HG02759 (cell line): ENCODE measurements around the gene RBM6.
"Not testable (repeated sequence)": the region's sequence is repeated elsewhere in the genome, so short reads cannot be mapped to it uniquely, and the experiment has no call there.

Experiments used
- ATAC-seq: cut with Tn5 transposase; IDR thresholded peaks from one replicate; pipeline ENCODE4 v1.9.1; 2021; ENCODE audit warnings: mild to moderate bottlenecking, moderate library complexity; ENCODE audit not compliant: unreplicated experiment

RBM6 gene, protein sequence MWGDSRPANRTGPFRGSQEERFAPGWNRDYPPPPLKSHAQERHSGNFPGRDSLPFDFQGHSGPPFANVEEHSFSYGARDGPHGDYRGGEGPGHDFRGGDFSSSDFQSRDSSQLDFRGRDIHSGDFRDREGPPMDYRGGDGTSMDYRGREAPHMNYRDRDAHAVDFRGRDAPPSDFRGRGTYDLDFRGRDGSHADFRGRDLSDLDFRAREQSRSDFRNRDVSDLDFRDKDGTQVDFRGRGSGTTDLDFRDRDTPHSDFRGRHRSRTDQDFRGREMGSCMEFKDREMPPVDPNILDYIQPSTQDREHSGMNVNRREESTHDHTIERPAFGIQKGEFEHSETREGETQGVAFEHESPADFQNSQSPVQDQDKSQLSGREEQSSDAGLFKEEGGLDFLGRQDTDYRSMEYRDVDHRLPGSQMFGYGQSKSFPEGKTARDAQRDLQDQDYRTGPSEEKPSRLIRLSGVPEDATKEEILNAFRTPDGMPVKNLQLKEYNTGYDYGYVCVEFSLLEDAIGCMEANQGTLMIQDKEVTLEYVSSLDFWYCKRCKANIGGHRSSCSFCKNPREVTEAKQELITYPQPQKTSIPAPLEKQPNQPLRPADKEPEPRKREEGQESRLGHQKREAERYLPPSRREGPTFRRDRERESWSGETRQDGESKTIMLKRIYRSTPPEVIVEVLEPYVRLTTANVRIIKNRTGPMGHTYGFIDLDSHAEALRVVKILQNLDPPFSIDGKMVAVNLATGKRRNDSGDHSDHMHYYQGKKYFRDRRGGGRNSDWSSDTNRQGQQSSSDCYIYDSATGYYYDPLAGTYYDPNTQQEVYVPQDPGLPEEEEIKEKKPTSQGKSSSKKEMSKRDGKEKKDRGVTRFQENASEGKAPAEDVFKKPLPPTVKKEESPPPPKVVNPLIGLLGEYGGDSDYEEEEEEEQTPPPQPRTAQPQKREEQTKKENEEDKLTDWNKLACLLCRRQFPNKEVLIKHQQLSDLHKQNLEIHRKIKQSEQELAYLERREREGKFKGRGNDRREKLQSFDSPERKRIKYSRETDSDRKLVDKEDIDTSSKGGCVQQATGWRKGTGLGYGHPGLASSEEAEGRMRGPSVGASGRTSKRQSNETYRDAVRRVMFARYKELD

DNA sequence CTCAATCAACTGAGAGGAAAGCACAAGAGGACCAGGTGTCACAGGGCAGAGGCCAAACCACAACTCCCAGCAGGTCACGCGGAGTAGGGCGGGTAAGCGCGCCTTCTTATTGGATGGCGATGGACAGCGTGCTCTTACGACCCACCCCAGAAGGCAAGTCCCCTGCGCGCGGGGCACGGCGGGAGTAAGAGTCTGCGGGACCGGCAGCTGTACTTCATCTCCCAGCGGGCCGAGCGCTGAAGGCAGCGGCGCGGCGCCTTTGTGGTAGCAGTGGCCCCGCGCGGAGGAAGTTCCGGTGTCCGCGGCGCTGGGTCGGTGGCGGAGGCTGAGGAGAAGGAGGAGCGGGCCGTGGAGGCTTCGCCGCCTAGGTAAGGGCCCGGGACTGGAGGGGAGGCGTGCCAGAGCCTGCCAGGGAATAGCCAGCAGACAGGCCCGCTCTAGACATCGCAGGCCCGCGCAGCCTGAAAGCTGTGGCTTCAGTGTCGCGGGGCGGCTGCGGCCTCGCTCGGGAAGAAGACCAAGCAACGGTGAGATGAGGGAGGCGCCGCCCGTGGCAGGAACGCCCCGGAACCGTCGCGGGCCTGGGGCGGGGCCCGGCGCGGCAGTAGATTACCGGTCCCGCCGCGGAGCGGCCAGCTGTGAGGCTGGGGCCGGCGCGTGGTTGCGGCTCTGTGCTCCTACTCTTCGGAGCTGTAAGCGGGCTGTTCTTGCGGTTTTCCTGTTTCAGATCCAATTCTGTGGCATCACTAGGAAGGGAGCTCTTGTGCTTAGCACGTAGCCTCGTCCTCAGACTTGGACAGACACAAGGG, at the start of gene RBM6:
Gene RBM6 (plus strand): TSS at position 293 of the 809 bp plus-strand sequence. CDS start 22,492 bp downstream, outside the sequence.
- peak; percentile 91 for ATAC-seq

- ATAC-seq = no peak
Observed at GRCh38 chr3:49895791-49896190, 44.2 kb upstream of the RBM6 start.

- ATAC-seq = no peak
Observed at GRCh38 chr3:49896345-49896744, 43.6 kb upstream of the RBM6 start.

DNA sequence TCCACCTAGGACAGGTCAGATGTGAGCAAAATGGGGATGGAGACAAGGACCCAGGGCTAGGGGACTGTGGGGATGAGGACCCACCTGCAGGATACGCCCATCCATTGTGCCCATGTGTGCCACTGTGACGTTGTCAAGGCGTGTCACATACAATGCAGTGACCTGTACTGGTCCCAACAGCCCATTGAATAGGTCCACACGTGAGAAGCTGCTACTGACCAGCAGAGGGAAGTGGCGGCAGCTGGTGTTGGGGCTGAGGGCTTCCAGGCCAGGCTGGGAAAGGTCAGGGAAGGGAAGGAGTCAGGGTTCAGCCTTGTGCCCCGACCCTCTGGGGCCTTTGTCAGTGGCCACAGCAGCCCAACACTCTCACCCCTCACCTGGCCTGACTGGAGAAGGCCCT, 41.0 kb upstream of the RBM6 start:
- ATAC-seq = no peak

GRCh38 chr3:49899815-49900214, 40.1 kb upstream of the RBM6 start:
- no peak for ATAC-seq

GRCh38 chr3:49900491-49901153, 39.3 kb upstream of the RBM6 start:
- ATAC-seq = no peak

DNA sequence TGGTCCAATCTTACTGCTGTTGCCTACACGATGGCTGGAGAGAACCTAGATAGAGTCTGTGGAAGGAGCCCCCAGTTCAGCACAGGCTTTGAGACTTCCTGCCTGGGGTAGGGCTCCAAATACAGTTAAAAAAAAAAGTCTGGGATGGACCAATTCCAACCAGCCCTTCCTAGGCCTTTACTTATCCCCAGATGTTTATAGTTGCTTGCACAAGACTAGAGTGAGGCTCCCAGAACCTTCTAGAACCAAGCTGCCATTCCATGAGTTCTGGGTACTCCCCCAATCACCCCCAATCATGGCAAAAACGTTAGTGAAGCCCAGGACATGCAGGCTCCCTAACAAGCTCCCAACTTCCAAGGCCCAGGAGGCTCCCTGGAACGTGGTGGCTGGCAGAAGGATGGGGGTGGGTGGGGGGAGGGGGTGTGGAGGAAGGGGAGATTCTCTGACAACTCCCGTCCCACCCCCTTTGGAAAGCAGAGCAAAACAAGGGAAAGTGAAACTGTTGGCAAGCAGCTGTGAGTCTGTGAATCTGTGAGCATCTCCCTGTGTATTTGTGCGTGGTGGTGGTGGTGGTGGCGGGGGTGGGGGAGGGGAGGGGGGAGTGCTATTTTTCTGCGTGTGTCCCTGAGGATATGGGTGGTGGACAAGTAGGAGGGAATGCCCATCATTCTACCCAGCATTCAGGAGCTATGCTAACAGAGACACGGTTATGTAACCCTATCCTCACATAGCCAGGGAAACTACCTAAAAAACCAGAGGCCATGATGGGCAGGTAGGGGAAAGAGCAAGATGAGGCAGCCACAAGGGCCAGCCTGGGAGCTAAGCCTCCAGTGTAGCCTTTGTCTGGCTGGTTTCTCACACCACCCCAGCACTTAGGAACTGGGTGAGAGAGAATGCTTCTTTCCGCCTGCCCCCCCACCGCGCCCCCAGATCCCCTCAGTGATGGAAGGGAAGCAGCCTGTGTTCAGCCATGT, 38.3 kb upstream of the RBM6 start:
- ATAC-seq = no peak

- no peak for ATAC-seq
Observed at GRCh38 chr3:49902511-49903345, 37.2 kb upstream of the RBM6 start.

DNA sequence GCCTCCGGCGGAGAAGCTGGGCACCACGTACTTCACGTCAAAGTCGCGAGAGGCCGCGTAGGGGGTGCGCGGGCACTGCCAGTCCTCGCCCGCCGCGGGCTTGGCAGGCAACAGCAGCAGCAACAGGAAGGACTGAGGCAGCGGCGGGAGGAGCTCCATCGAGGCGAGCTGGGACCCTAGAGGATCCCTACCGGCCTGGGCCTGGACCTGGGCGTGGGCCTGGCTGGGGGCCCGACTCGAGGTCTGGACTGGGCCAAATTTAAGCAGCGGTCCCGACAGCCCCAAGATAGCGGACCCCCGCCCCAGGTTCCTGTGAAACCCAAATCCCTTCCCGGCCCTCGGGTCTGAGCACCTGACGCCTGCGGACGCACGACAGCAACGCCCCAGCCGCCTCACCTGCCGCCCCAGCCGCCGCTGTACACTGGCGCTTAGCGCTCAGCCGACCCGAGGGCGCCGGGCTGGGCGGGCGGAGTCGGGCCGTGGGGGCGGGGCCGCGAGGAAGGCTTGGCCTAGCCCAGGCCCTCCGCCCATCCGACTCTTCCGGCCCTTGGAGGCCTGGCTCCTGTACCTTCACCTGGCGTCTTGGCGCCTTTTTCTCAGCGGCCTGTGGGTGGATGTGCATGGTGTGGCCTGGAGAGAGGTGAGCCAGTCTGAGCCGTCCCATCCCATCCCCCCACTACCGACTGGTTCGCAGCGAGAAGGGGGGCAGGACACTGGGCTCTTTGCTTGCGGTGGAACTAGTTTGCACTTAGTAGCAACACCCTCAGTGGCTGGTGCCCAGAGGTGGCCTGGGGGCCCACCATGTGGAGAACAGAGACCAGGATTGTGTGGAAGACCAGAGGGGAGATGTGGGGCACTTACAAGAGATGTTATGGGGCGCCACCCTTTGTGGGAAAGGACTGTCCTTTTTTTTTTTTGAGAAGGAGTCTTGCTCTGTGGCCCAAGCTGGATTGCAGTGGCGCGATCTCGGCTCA, 36.2 kb upstream of the RBM6 start, which contains the start of gene MST1R:
Gene MST1R (minus strand): TSS at position 423 of the 974 bp plus-strand sequence. CDS start 264 bp downstream, at position 159.
- ATAC-seq = peak; percentile 86

GRCh38 chr3:49904448-49904847, 35.5 kb upstream of the RBM6 start:
- not testable (repeated sequence) for ATAC-seq

DNA sequence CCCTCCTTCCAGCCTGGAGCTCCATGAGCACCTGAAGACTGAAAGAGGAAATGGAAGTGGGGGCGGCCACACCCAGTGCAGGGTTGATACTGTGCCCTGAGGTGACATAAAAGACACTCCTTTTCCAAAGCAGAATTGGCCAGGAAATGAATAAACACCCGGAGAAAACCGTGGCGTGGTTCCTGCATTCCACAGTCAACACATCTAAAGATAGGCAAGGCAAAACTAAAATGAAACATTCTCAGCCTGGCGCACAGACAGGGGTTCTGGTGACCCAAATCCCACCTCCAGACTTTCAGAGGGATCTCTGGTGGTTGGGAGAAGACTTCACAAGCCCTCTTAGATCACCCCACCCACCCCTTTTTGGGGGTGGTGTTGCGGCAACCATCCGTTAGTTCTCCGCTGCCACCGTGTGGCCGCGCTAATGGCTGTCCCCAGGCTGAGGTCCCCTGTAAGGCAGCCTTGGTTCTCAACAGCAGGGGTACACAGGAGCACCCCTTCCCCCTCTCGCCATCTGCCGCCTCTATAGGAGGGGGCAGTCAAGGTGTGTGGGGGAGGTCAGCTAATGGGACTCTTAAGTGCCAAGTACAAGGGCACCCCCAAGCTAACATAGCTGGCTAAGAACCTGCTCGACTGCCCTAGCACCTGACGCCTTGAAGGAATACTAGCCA, 33.7 kb upstream of the RBM6 start:
- ATAC-seq = no peak

GRCh38 chr3:49908373-49909199, 31.4 kb upstream of the RBM6 start:
- ATAC-seq = no peak

DNA sequence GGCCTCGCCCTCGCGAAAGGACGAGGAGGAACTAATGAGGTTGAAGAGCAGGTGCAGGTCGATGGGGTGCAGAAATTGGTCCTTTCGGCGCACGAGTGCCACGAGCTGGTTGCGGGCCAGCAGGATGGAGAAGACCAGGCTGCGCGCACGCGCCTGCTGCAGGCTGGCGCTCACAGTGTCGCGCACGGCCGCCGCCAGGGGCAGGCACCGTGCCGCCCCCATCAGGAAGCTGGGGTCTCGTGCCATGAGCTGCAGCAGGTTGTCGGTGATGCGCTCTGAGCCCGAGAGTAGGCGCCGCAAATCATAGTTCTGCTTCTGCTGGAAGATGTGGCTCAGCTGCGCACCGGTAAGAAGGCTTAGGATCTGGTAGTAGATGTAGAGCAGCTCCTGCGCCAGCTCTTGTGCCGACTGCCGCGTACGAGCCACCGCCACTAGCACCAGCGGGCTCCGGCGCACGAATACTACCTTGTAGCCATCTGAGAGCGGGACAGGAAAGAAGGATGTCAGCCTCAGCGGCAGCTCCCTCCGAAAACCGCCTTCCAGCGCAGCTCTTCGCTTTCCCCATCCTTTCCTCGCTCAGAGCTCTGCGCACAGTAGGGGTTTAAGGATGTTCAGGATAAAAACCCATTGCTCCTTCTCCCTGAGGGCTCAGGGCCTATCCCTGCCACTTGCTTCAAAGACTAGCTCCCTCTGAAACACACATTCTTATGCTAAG, 29.4 kb upstream of the RBM6 start:
- ATAC-seq = no peak

DNA sequence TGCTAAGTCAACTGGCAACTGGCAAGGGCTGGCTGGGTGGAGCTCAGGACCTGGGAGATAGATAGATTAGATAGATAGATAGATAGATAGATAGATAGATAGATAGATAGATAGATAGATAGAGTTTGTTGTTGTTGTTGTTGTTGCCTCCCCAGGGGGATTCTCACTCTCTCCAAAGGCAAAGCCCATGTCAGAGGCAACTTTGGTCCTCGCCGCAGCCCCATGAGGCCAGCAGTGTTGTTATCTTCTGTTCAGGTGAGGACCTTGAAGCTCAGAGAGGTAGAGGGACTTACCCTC, 28.9 kb upstream of the RBM6 start:
- ATAC-seq = no peak

DNA sequence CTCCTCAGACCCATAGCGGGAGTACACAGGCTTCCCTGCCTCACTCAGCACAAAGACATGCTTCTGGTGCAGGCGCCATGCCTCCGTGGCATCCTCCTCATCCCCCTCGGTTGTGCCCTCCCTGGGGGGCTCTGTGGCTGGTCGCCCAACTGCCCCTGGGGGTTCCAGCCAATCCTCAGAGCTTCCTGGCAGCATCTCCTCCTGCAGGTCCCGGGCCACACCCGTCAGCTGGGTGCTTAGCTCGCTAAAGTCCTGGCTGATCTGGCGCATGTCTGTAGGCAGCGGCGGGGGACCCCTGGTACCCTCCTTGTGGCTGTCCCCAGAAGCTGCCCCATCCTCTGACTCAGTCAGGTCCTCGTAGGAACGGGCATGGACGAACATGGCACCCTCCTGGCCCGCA, 28.3 kb upstream of the RBM6 start:
- no peak for ATAC-seq
